Left renal cortex interstitium (tissue), 4 donors: ENCODE results near the gene GRK4. TPM values are rescaled to one million over a fixed set of nuclear protein-coding genes. Genes with fewer than 3 reads are reported as not detected.
"Not testable (repeated sequence)": the region's sequence is repeated elsewhere in the genome, so short reads cannot be mapped to it uniquely, and the experiment has no call there.

Source experiments
- DNase-seq, 4 donors: peaks; one replicate each; pipeline ENCODE4 v3.0.0-alpha.2; 2013; ENCODE audit warnings: low read depth in 4 of 4, low spot score in 2 of 4, missing footprints in 1 of 4
- polyA plus RNA-seq, 4 donors: library from polyadenylated mRNA; unstranded; fragments of 120-200 nt; gene quantifications; one replicate each; pipeline ENCODE4 v1.2.1, GENCODE V29; 2013; ENCODE audit not compliant: insufficient read length in 4 of 4

Gene GRK4
- polyA plus RNA-seq, 4 donors, result 7.6 to 12.1 (median 8.9) TPM

- DNase-seq, result no peak
These were observed 71.9 kb downstream of the GRK4 start for GRCh38 chr4:3035249-3035648.

- DNase-seq, result no peak
These were observed 72.3 kb downstream of the GRK4 start for GRCh38 chr4:3035674-3036073.

- no peak for DNase-seq
These were observed 73.0 kb downstream of the GRK4 start for GRCh38 chr4:3036131-3036952.

- DNase-seq, result no peak
These were observed 74.6 kb downstream of the GRK4 start for GRCh38 chr4:3037957-3038461.

GRCh38 chr4:3039706-3040366 lies 76.5 kb downstream of the GRK4 start:
- no peak for DNase-seq

- no peak for DNase-seq
These were observed 77.3 kb downstream of the GRK4 start for GRCh38 chr4:3040452-3041191.

- DNase-seq, result peak in 1 of 4 donors; percentile 7
These were observed 78.1 kb downstream of the GRK4 start for GRCh38 chr4:3041192-3042142.

GRCh38 chr4:3042226-3042625 lies 78.9 kb downstream of the GRK4 start:
- DNase-seq, result no peak

GRCh38 chr4:3043282-3044020 lies 80.1 kb downstream of the GRK4 start:
- no peak for DNase-seq

- DNase-seq, result no peak
These were observed 81.8 kb downstream of the GRK4 start for GRCh38 chr4:3044870-3045819.

- no peak for DNase-seq
These were observed 82.8 kb downstream of the GRK4 start for GRCh38 chr4:3046162-3046561.

- no peak for DNase-seq
These were observed 83.3 kb downstream of the GRK4 start for GRCh38 chr4:3046623-3047022.

- DNase-seq, result peak in 1 of 4 donors; percentile 15
These were observed 84.3 kb downstream of the GRK4 start for GRCh38 chr4:3047464-3048286.

- DNase-seq, result not testable (repeated sequence)
These were observed 87.9 kb downstream of the GRK4 start for GRCh38 chr4:3051141-3051897.

- DNase-seq, result no peak
These were observed 90.9 kb downstream of the GRK4 start for GRCh38 chr4:3054169-3054759.

GRCh38 chr4:3059943-3060342 lies 96.6 kb downstream of the GRK4 start:
- DNase-seq, result no peak
